HepG2 (cell line): ENCODE measurements around the gene ARSB.

Experiments used
- EZH2 ChIP-seq: conservative IDR thresholded peaks from 2 replicates; pipeline ENCODE4 v1.6.1; 2012; ENCODE audit warnings: mild to moderate bottlenecking, low read depth, low read length, moderate library complexity
- MYC ChIP-seq: sonication (generic); formaldehyde crosslinking; IDR thresholded peaks from 2 replicates; pipeline ENCODE4 v1.9.0; 2021; ENCODE audit warnings: missing genetic modification reagents, borderline replicate concordance
- NKX3-1 ChIP-seq: sonication (generic); formaldehyde crosslinking; IDR thresholded peaks from 2 replicates; pipeline ENCODE4 v1.5.0; 2020; ENCODE audit warnings: missing genetic modification reagents
- RFXAP ChIP-seq: sonication (generic); formaldehyde crosslinking; IDR thresholded peaks from 2 replicates; pipeline ENCODE4 v1.4.0; 2020; ENCODE audit warnings: missing genetic modification reagents, borderline replicate concordance
- TARDBP ChIP-seq: sonication (generic); formaldehyde crosslinking; IDR thresholded peaks from 2 replicates; pipeline ENCODE4 v1.8.0; 2022; ENCODE audit warnings: mild to moderate bottlenecking, missing genetic modification reagents
- ZBTB7A ChIP-seq: sonication (generic); formaldehyde crosslinking; IDR thresholded peaks from 2 replicates; pipeline ENCODE4 v1.8.0; 2022; ENCODE audit warnings: mild to moderate bottlenecking, missing genetic modification reagents
- TF ChIP-seq, protein P1 (sequence below): IDR thresholded peaks from 2 replicates; pipeline ENCODE4 v1.6.1; 2016; ENCODE audit warnings: low read depth, control low read depth
- TF ChIP-seq, protein P2 (sequence below): sonication (generic); formaldehyde crosslinking; IDR thresholded peaks from 2 replicates; pipeline ENCODE4 v1.5.0; 2020; ENCODE audit warnings: missing genetic modification reagents
- TF ChIP-seq, protein P3 (sequence below): sonication (generic); formaldehyde crosslinking; IDR thresholded peaks from 2 replicates; pipeline ENCODE4 v1.5.0; 2020; ENCODE audit warnings: mild to moderate bottlenecking, missing genetic modification reagents, moderate library complexity
- TF ChIP-seq, protein P4 (sequence below): IDR thresholded peaks from 2 replicates; pipeline ENCODE4 v1.6.1; 2016; ENCODE audit warnings: low read depth, borderline replicate concordance

GRCh38 chr5:78922879-78923621, 62.1 kb downstream of the ARSB start:
- TF ChIP-seq, protein P1, sequence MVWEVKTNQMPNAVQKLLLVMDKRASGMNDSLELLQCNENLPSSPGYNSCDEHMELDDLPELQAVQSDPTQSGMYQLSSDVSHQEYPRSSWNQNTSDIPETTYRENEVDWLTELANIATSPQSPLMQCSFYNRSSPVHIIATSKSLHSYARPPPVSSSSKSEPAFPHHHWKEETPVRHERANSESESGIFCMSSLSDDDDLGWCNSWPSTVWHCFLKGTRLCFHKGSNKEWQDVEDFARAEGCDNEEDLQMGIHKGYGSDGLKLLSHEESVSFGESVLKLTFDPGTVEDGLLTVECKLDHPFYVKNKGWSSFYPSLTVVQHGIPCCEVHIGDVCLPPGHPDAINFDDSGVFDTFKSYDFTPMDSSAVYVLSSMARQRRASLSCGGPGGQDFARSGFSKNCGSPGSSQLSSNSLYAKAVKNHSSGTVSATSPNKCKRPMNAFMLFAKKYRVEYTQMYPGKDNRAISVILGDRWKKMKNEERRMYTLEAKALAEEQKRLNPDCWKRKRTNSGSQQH (CRISPR knock-in tag), result no peak
- TF ChIP-seq, protein P2, sequence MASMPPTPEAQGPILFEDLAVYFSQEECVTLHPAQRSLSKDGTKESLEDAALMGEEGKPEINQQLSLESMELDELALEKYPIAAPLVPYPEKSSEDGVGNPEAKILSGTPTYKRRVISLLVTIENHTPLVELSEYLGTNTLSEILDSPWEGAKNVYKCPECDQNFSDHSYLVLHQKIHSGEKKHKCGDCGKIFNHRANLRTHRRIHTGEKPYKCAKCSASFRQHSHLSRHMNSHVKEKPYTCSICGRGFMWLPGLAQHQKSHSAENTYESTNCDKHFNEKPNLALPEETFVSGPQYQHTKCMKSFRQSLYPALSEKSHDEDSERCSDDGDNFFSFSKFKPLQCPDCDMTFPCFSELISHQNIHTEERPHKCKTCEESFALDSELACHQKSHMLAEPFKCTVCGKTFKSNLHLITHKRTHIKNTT (CRISPR knock-in tag), result no peak
- TF ChIP-seq NKX3-1 (CRISPR knock-in tag), result no peak
- TF ChIP-seq, protein P3, sequence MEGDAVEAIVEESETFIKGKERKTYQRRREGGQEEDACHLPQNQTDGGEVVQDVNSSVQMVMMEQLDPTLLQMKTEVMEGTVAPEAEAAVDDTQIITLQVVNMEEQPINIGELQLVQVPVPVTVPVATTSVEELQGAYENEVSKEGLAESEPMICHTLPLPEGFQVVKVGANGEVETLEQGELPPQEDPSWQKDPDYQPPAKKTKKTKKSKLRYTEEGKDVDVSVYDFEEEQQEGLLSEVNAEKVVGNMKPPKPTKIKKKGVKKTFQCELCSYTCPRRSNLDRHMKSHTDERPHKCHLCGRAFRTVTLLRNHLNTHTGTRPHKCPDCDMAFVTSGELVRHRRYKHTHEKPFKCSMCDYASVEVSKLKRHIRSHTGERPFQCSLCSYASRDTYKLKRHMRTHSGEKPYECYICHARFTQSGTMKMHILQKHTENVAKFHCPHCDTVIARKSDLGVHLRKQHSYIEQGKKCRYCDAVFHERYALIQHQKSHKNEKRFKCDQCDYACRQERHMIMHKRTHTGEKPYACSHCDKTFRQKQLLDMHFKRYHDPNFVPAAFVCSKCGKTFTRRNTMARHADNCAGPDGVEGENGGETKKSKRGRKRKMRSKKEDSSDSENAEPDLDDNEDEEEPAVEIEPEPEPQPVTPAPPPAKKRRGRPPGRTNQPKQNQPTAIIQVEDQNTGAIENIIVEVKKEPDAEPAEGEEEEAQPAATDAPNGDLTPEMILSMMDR, result no peak
- no peak for TF ChIP-seq RFXAP (CRISPR knock-in tag)
- TF ChIP-seq TARDBP (CRISPR knock-in tag), result no peak
- TF ChIP-seq EZH2, result no peak
- TF ChIP-seq MYC (CRISPR knock-in tag), result no peak
- TF ChIP-seq ZBTB7A (CRISPR knock-in tag), result no peak
- TF ChIP-seq, protein P4, sequence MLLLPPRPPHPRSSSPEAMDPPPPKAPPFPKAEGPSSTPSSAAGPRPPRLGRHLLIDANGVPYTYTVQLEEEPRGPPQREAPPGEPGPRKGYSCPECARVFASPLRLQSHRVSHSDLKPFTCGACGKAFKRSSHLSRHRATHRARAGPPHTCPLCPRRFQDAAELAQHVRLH, result no peak
